HEK293T (cell line): Measurements from ENCODE around the gene DOCK1.

Experiments
- CTCF ChIA-PET: fragments of 350-600 bp; formaldehyde crosslinking; extraction: SDS; loops from one replicate; lab custom pipeline; 2021; ENCODE audit warnings: antibody characterized with exemption, inconsistent platforms; lab: Yijun Ruan, JAX
- POLR2A ChIA-PET: fragments of 350-600 bp; formaldehyde crosslinking; extraction: SDS; loops from one replicate; lab custom pipeline; 2020; ENCODE audit warnings: antibody characterized with exemption, inconsistent platforms; lab: Yijun Ruan, JAX
- DNase-seq: peaks from one replicate; pipeline ENCODE4 v3.0.0; 2012; ENCODE audit warnings: mixed read lengths; ENCODE audit errors: extremely low spot score
- ARNT ChIP-seq: fragments of 450-650 bp; IDR thresholded peaks from 2 replicates; pipeline ENCODE4 v1.6.1; 2017; ENCODE audit warnings: mild to moderate bottlenecking
- BHLHE40 ChIP-seq: fragments of 450-650 bp; IDR thresholded peaks from 2 replicates; pipeline ENCODE4 v1.6.1; 2016; ENCODE audit warnings: mild to moderate bottlenecking, moderate library complexity, borderline replicate concordance
- CTBP1 ChIP-seq: fragments of 450-650 bp; IDR thresholded peaks from 2 replicates; pipeline ENCODE4 v1.6.1; 2016; ENCODE audit warnings: borderline replicate concordance
- ELF4 ChIP-seq: fragments of 450-650 bp; IDR thresholded peaks from 2 replicates; pipeline ENCODE4 v1.6.1; 2017; ENCODE audit warnings: antibody characterized with exemption
- FOXA1 ChIP-seq: fragments of 450-650 bp; IDR thresholded peaks from 2 replicates; pipeline ENCODE4 v1.6.1; 2016; ENCODE audit warnings: mild to moderate bottlenecking
- FOXK2 ChIP-seq: fragments of 450-650 bp; IDR thresholded peaks from 2 replicates; pipeline ENCODE4 v1.6.1; 2016; ENCODE audit warnings: mild to moderate bottlenecking
- FOXM1 ChIP-seq: fragments of 450-650 bp; IDR thresholded peaks from 2 replicates; pipeline ENCODE4 v1.6.1; 2017; ENCODE audit warnings: mild to moderate bottlenecking, borderline replicate concordance
- HDGF ChIP-seq: fragments of 450-650 bp; IDR thresholded peaks from 2 replicates; pipeline ENCODE4 v1.6.1; 2017; ENCODE audit warnings: antibody characterized with exemption, borderline replicate concordance
- L3MBTL2 ChIP-seq: fragments of 450-650 bp; conservative IDR thresholded peaks from 2 replicates; pipeline ENCODE4 v1.6.1; 2016; ENCODE audit warnings: mild to moderate bottlenecking
- LEF1 ChIP-seq: fragments of 450-650 bp; IDR thresholded peaks from 2 replicates; pipeline ENCODE4 v1.6.1; 2017; ENCODE audit warnings: mild to moderate bottlenecking, borderline replicate concordance
- NFRKB ChIP-seq: fragments of 450-650 bp; IDR thresholded peaks from 2 replicates; pipeline ENCODE4 v1.6.1; 2016; ENCODE audit warnings: mild to moderate bottlenecking, moderate library complexity
- PKNOX1 ChIP-seq: fragments of 450-650 bp; IDR thresholded peaks from 2 replicates; pipeline ENCODE4 v1.6.1; 2016
- SP1 ChIP-seq: fragments of 450-650 bp; IDR thresholded peaks from 2 replicates; pipeline ENCODE4 v1.6.1; 2017
- SUZ12 ChIP-seq: fragments of 450-650 bp; IDR thresholded peaks from 2 replicates; pipeline ENCODE4 v1.6.1; 2016; ENCODE audit warnings: mild to moderate bottlenecking
- TARDBP ChIP-seq: fragments of 450-650 bp; IDR thresholded peaks from 2 replicates; pipeline ENCODE4 v1.6.1; 2016
- ZNF384 ChIP-seq: fragments of 450-650 bp; IDR thresholded peaks from 2 replicates; pipeline ENCODE4 v1.6.1; 2016

DOCK1 gene

GRCh38 chr10:126902157-126902556 lies 3.1 kb upstream of the DOCK1 start:
- peak; percentile 31 for DNase-seq
- no peak for TF ChIP-seq SUZ12
- no peak for TF ChIP-seq PKNOX1
- no peak for TF ChIP-seq FOXA1
- no peak for TF ChIP-seq ZNF384
- TF ChIP-seq TARDBP: no peak
- TF ChIP-seq NFRKB: no peak
- no peak for TF ChIP-seq FOXK2
- TF ChIP-seq ARNT: no peak
- TF ChIP-seq L3MBTL2: no peak
- ChIA-PET CTCF (no interaction called here), POLR2A (no interaction called here)

- ChIA-PET POLR2A (no interaction called here), CTCF (no interaction called here)
- no peak for DNase-seq
- TF ChIP-seq BHLHE40: no peak
- no peak for TF ChIP-seq FOXA1
- no peak for TF ChIP-seq NFRKB
- TF ChIP-seq ELF4: no peak
- TF ChIP-seq CTBP1: no peak
- TF ChIP-seq FOXM1: no peak
- no peak for TF ChIP-seq LEF1
- TF ChIP-seq ZNF384: no peak
- no peak for TF ChIP-seq PKNOX1
- no peak for TF ChIP-seq SP1
- TF ChIP-seq TARDBP: no peak
- no peak for TF ChIP-seq ARNT
Measured at GRCh38 chr10:126903656-126904360, 1.4 kb upstream of the DOCK1 start.

GRCh38 chr10:126904516-126904817 lies 761 bp upstream of the DOCK1 start:
- no peak for TF ChIP-seq ELF4
- no peak for TF ChIP-seq TARDBP
- no peak for TF ChIP-seq LEF1
- TF ChIP-seq FOXK2: no peak
- TF ChIP-seq BHLHE40: no peak
- no peak for TF ChIP-seq NFRKB
- TF ChIP-seq FOXA1: no peak
- no peak for TF ChIP-seq FOXM1
- TF ChIP-seq L3MBTL2: no peak
- TF ChIP-seq SP1: no peak
- TF ChIP-seq SUZ12: no peak
- no peak for TF ChIP-seq CTBP1
- TF ChIP-seq ARNT: no peak
- TF ChIP-seq PKNOX1: no peak
- TF ChIP-seq HDGF: no peak
- no peak for TF ChIP-seq ZNF384
- DNase-seq: no peak
- POLR2A ChIA-PET: interaction anchor here (1.1 kb wide), 1 partner anchor 9 kb away, joined by 4 read pairs; no protein-coding TSS in a partner anchor
- CTCF ChIA-PET: no interaction called here

- peak; percentile 56 for DNase-seq
- CTCF ChIA-PET: no interaction called here
- TF ChIP-seq L3MBTL2 (0 out of 2 replicates have a peak, but pooled peaks have one; percentile 14), FOXA1 (no peak)
- POLR2A ChIA-PET: interaction anchor here (1.1 kb wide), 1 partner anchor 8 kb away, joined by 4 read pairs; no protein-coding TSS in a partner anchor
Measured at GRCh38 chr10:126905776-126906703, 812 bp downstream of the DOCK1 start.

- DNase-seq: no peak
- POLR2A ChIA-PET: no interaction called here
- no peak for TF ChIP-seq CTBP1
- no peak for TF ChIP-seq FOXM1
- TF ChIP-seq LEF1: no peak
- no peak for TF ChIP-seq SUZ12
- TF ChIP-seq SP1: no peak
- CTCF ChIA-PET: no interaction called here
Measured at GRCh38 chr10:126906704-126907422, 1.6 kb downstream of the DOCK1 start.

GRCh38 chr10:126907423-126907970 lies 2.3 kb downstream of the DOCK1 start:
- POLR2A ChIA-PET: no interaction called here
- no peak for DNase-seq
- CTCF ChIA-PET: no interaction called here
- TF ChIP-seq HDGF (no peak), FOXM1 (no peak), SUZ12 (no peak), BHLHE40 (no peak), FOXK2 (no peak), ELF4 (no peak), CTBP1 (no peak), FOXA1 (no peak), ZNF384 (no peak), NFRKB (no peak), ARNT (no peak), TARDBP (no peak), LEF1 (no peak), SP1 (no peak), L3MBTL2 (no peak)
